Measurements from ENCODE around the gene DISP3.

DNA sequence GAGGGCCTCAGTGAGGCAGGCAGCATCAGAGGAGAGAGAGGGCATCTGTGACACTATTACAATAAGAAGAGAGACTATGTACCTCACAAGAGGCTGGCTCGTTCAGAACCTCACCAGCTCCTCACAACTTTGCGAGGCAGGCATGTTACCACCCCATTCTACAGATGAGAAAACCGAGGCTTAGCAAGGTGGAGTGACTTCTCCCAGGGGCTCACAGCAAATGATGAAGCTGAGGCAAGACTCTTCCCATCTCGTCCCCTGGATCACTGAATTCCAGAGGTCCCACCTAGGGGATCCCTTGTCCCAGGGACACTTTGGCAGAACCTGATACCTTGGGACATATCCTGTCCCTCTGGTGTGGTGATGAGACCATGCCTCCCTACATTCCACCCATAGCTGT is 64.4 kb downstream of the DISP3 start:
- TF ChIP-seq, protein P1, sequence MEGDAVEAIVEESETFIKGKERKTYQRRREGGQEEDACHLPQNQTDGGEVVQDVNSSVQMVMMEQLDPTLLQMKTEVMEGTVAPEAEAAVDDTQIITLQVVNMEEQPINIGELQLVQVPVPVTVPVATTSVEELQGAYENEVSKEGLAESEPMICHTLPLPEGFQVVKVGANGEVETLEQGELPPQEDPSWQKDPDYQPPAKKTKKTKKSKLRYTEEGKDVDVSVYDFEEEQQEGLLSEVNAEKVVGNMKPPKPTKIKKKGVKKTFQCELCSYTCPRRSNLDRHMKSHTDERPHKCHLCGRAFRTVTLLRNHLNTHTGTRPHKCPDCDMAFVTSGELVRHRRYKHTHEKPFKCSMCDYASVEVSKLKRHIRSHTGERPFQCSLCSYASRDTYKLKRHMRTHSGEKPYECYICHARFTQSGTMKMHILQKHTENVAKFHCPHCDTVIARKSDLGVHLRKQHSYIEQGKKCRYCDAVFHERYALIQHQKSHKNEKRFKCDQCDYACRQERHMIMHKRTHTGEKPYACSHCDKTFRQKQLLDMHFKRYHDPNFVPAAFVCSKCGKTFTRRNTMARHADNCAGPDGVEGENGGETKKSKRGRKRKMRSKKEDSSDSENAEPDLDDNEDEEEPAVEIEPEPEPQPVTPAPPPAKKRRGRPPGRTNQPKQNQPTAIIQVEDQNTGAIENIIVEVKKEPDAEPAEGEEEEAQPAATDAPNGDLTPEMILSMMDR (IDR thresholded peaks at IDR 0.05), result no peak
- TF ChIP-seq POLR2A (IDR thresholded peaks at IDR 0.05), result no peak

Measured in ovary (tissue), 3 donors.